HCT116 (cell line): ENCODE results near the gene EHMT1. TPM values are rescaled to one million over a fixed set of nuclear protein-coding genes. Genes with fewer than 3 reads are reported as not detected.

ENCODE experiments used
- ATAC-seq: fragments of 200-7000 bp; cut with Tn5 transposase; 2 replicates; pipeline ENCODE4 v1.9.1; 2020; ENCODE audit warnings: mild to moderate bottlenecking, moderate library complexity
- BruUV-seq: library from RNA; stranded (reverse); fragments of 400-500 nt; replicated peaks from 2 replicates; lab custom pipeline; 2021; lab: Mats Ljungman, UMichigan
- CTCF ChIA-PET: fragments of 300-600 bp; sonication (Branson Sonifier 250); formaldehyde crosslinking; loops from one replicate; lab custom pipeline; 2021; ENCODE audit warnings: antibody characterized with exemption; lab: Charles Lee
- POLR2A ChIA-PET: fragments of 300-600, 350-600 bp; sonication (Branson Sonifier 250); formaldehyde crosslinking; loops from one replicate; lab custom pipeline; 2021; ENCODE audit warnings: antibody characterized with exemption; lab: Charles Lee
- RAD21 ChIA-PET, 2 experiments: fragments of 300-600 bp; sonication (Branson Sonifier 250); formaldehyde crosslinking; loops; one replicate each; lab custom pipeline; 2023; ENCODE audit warnings: low total read pairs in 2 of 2; ENCODE audit not compliant: uncharacterized antibody in 2 of 2, unreplicated experiment in 2 of 2, low non-redundant PET in 1 of 2; lab: Charles Lee
- DNase-seq: peaks from one replicate; pipeline ENCODE4 v3.0.0-alpha.2; 2010; ENCODE audit warnings: low read depth, low spot score
- H2AFZ ChIP-seq: fragments of 200-600 bp; shearing (Covaris generic), sonication (generic); 2 replicates; pipeline ENCODE4 v1.6.1; 2017; ENCODE audit warnings: low read depth, mixed run types, mixed read lengths, antibody characterized with exemption, low read length; ENCODE audit not compliant: poor library complexity, severe bottlenecking
- H3K27ac ChIP-seq: 2 replicates; pipeline ENCODE4 v1.5.1; 2012; ENCODE audit warnings: low read depth, low read length
- H3K27me3 ChIP-seq: fragments of 200-600 bp; sonication (generic); 2 replicates; pipeline ENCODE4 v1.6.1; 2016; ENCODE audit warnings: mixed run types, low read length, mixed read lengths; ENCODE audit not compliant: insufficient read depth
- H3K36me3 ChIP-seq, 2 experiments: fragments of 200-500 bp in 1 of 2; fragments of 200-600 bp in 1 of 2; sonication (Bioruptor generic) in 1 of 2; sonication (generic) in 1 of 2; 2 replicates each; pipeline versions ENCODE4 v1.5.1 to v1.6.1; 2014 to 2016; ENCODE audit warnings: low read length in 2 of 2, inconsistent platforms in 1 of 2, mixed read lengths in 1 of 2, mixed run types in 1 of 2; ENCODE audit not compliant: insufficient read depth in 2 of 2, control insufficient read depth in 1 of 2
- H3K4me1 ChIP-seq, 2 experiments: fragments of 200-600 bp in 1 of 2; sonication (generic) in 1 of 2; 2 replicates each; pipeline versions ENCODE4 v1.5.1 to v1.6.1; 2012 to 2017; ENCODE audit warnings: low read length in 2 of 2, inconsistent platforms in 1 of 2, mild to moderate bottlenecking in 1 of 2, mixed read lengths in 1 of 2, mixed run types in 1 of 2, moderate library complexity in 1 of 2; ENCODE audit not compliant: insufficient read depth in 2 of 2, control insufficient read depth in 1 of 2
- H3K4me2 ChIP-seq: fragments of 200-600 bp; sonication (generic); 2 replicates; pipeline ENCODE4 v1.6.1; 2017; ENCODE audit warnings: mixed run types, low read length, mixed read lengths
- H3K4me3 ChIP-seq, 2 experiments: fragments of 200-600 bp in 1 of 2; sonication (generic) in 1 of 2; replicated peaks in 1 of 2; 2 replicates each; pipeline ENCODE4 v1.5.1; 2011 to 2016; ENCODE audit warnings: low read length in 2 of 2, control low read depth in 1 of 2, low read depth in 1 of 2, mild to moderate bottlenecking in 1 of 2, mixed read lengths in 1 of 2, mixed run types in 1 of 2
- H3K79me2 ChIP-seq: fragments of 200-600 bp; sonication (generic); 2 replicates; pipeline ENCODE4 v1.6.1; 2017; ENCODE audit warnings: mild to moderate bottlenecking, mixed run types, low read length, moderate library complexity, mixed read lengths; ENCODE audit not compliant: insufficient read depth
- H3K9ac ChIP-seq: fragments of 200-600 bp; sonication (generic); 2 replicates; pipeline ENCODE4 v1.6.1; 2016; ENCODE audit warnings: low read length, mixed read lengths
- H3K9me2 ChIP-seq: fragments of 200-600 bp; sonication (generic), shearing (Covaris generic); 2 replicates; pipeline ENCODE4 v1.6.1; 2017; ENCODE audit warnings: mixed run types, mild to moderate bottlenecking, moderate library complexity; ENCODE audit not compliant: insufficient read depth
- H3K9me3 ChIP-seq, 2 experiments: fragments of 200-500 bp in 1 of 2; fragments of 200-600 bp in 1 of 2; sonication (Bioruptor generic) in 1 of 2; sonication (generic) in 1 of 2; 2 replicates each; pipeline ENCODE4 v1.6.1; 2014 to 2017; ENCODE audit warnings: low read length in 2 of 2, mixed read lengths in 2 of 2, inconsistent platforms in 1 of 2, low read depth in 1 of 2, mild to moderate bottlenecking in 1 of 2, mixed run types in 1 of 2, moderate library complexity in 1 of 2; ENCODE audit not compliant: control insufficient read depth in 1 of 2, insufficient read depth in 1 of 2
- H4K20me1 ChIP-seq: fragments of 200-600 bp; sonication (generic), shearing (Covaris generic); 2 replicates; pipeline ENCODE4 v1.6.1; 2017; ENCODE audit warnings: mixed run types, mild to moderate bottlenecking, moderate library complexity; ENCODE audit not compliant: insufficient read depth
- CEBPB ChIP-seq: IDR thresholded peaks from 2 replicates; pipeline ENCODE4 v1.6.1; 2012; ENCODE audit warnings: low read depth
- CTCF ChIP-seq, 3 experiments: fragments of 200-600 bp in 1 of 3; sonication (generic) in 1 of 3; IDR thresholded peaks in 2 of 3; conservative IDR thresholded peaks in 1 of 3; 2 replicates each; pipeline ENCODE4 v1.5.1; 2012 to 2017; ENCODE audit warnings: low read depth in 2 of 3, low read length in 2 of 3, antibody characterized with exemption in 1 of 3, borderline replicate concordance in 1 of 3, control low read depth in 1 of 3, mild to moderate bottlenecking in 1 of 3, mixed read lengths in 1 of 3, mixed run types in 1 of 3, moderate library complexity in 1 of 3; ENCODE audit not compliant: insufficient read depth in 1 of 3
- POLR2AphosphoS5 ChIP-seq: IDR thresholded peaks from 2 replicates; pipeline ENCODE4 v1.6.1; 2011; ENCODE audit warnings: mild to moderate bottlenecking, low read depth, low read length, moderate library complexity
- SIN3A ChIP-seq: IDR thresholded peaks from 2 replicates; pipeline ENCODE4 v1.6.1; 2012; ENCODE audit warnings: low read depth
- SP1 ChIP-seq: IDR thresholded peaks from 2 replicates; pipeline ENCODE4 v1.6.1; 2012; ENCODE audit warnings: low read depth
- YY1 ChIP-seq: IDR thresholded peaks from 2 replicates; pipeline ENCODE4 v1.6.1; 2011; ENCODE audit warnings: low read length, low read depth, moderate library complexity, mild to moderate bottlenecking; ENCODE audit not compliant: insufficient replicate concordance; ENCODE audit errors: extremely low read depth
- ZBTB33 ChIP-seq: IDR thresholded peaks from 2 replicates; pipeline ENCODE4 v1.6.1; 2011; ENCODE audit warnings: mild to moderate bottlenecking, low read length, moderate library complexity; ENCODE audit not compliant: insufficient replicate concordance; ENCODE audit errors: extremely low read depth
- ZFX ChIP-seq: fragments of 450-650 bp; IDR thresholded peaks from 2 replicates; pipeline ENCODE4 v1.6.1; 2017
- ZNF274 ChIP-seq: fragments of 200-500 bp; sonication (Bioruptor generic); IDR thresholded peaks from 2 replicates; pipeline ENCODE4 v1.6.1; 2014; ENCODE audit warnings: mild to moderate bottlenecking, low read depth, low read length, inconsistent platforms
- intact Hi-C: fragments of 100-400 bp; cut with micrococcal nuclease; formaldehyde crosslinking; loops from 2 replicates; pipeline ENCODE4 v1.10.0; 2022
- total RNA-seq: library from RNA; stranded (reverse); gene quantifications from one replicate; pipeline ENCODE4 v1.2.1, GENCODE V29; 2021; ENCODE audit not compliant: unreplicated experiment

EHMT1 gene
- total RNA-seq, 1 experiment from 2014 or later, result 86.1 TPM

GRCh38 chr9:137787786-137788505, 169.1 kb downstream of the EHMT1 start:
- no peak overlapping the region for H3K4me3 ChIP-seq
- no peaks in the 10 kb centered on the region for H3K4me1 ChIP-seq
- TF ChIP-seq POLR2AphosphoS5 (no peak), ZNF274 (no peak), CTCF (IDR thresholded peaks at IDR 0.05 in 2 of 3, conservative IDR thresholded peaks at IDR 0.05 in 1 of 3; ENCODE audit: borderline replicate concordance in 1 of 3, insufficient read depth in 1 of 3, low read depth in 2 of 3, low read length in 2 of 3) (no peak), CEBPB (no peak), ZFX (no peak), YY1 (no peak), SIN3A (no peak), SP1 (no peak), ZBTB33 (no peak)
- TF ChIP-seq, all 23 proteins: peak for 0
- no peak for DNase-seq
- ChIA-PET CTCF (no interaction called here), POLR2A (no interaction called here), RAD21 (no interaction called here)
- H3K9ac ChIP-seq, result no peak overlapping the region
- H2AFZ ChIP-seq, result no peak overlapping the region
- H3K9me3 ChIP-seq, result no peaks in the 10 kb centered on the region
- no peak overlapping the region for H3K4me2 ChIP-seq
- H3K36me3 ChIP-seq, result peaks cover 24 to 26% of the 10 kb centered on the region in 2 experiments
- no peaks in the 10 kb centered on the region for H3K9me2 ChIP-seq
- intact Hi-C loops, result no loop called here
- no peaks in the 10 kb centered on the region for H4K20me1 ChIP-seq
- H3K27me3 ChIP-seq, result no peaks in the 10 kb centered on the region
- H3K27ac ChIP-seq, result no peak overlapping the region
- ATAC-seq, result no peak
- BruUV-seq, result no TSS peak
- no peaks in the 10 kb centered on the region for H3K79me2 ChIP-seq
